ENCODE measurements around the gene TFB2M. TPM values are rescaled to one million over a fixed set of nuclear protein-coding genes. Genes with fewer than 3 reads are reported as not detected.
"Not testable (repeated sequence)": the region's sequence is repeated elsewhere in the genome, so short reads cannot be mapped to it uniquely, and the experiment has no call there.

TFB2M gene
- total RNA-seq, 1 donor from 2014 or later: 17.3 TPM

DNA sequence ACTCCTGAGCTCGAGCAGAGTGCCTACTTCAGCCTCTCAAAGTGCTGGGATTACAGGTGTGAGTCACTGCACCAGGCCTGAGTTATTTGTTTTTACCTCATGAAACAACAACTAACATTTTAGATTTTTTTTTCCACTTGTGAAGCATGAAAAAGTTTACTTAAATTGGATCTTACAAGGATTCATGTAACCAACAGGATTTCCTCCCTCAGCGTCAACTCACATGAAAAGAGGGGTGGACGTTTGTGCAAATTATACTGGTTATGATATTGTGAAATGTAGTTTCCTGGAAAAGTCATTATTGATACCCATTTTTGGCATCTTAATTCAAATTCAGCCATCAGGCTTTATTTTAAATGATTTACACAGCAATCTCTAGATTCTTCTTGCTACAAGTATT lies 6.7 kb upstream of the TFB2M start:
- Mint-ChIP-seq H3K27ac (ENCODE audit: unreplicated experiment) (no peak overlapping the region), H3K36me3 (ENCODE audit: low read depth, unreplicated experiment) (no peaks in the 10 kb centered on the region), H3K27me3 (ENCODE audit: low read depth, unreplicated experiment) (no peaks in the 10 kb centered on the region), H3K4me1 (ENCODE audit: low read depth, unreplicated experiment) (peaks cover 19% of the 10 kb centered on the region), H3K9me3 (ENCODE audit: unreplicated experiment) (no peaks in the 10 kb centered on the region), H3K4me3 (ENCODE audit: unreplicated experiment) (no peak overlapping the region)
- Histone ChIP-seq H3K27ac (ENCODE audit: low read depth, low read length) (no peak overlapping the region), H3K4me1 (ENCODE audit: insufficient read depth, low read length) (no peaks in the 10 kb centered on the region), H3K4me3 (ENCODE audit: insufficient read depth, low read depth, low read length) (no peak overlapping the region), H3K36me3 (ENCODE audit: insufficient read depth, low read length) (no peaks in the 10 kb centered on the region), H2AFZ (ENCODE audit: low read depth, low read length) (no peak overlapping the region), H3K79me2 (ENCODE audit: insufficient read depth, low read length) (peaks cover 85% of the 10 kb centered on the region), H3K9ac (ENCODE audit: low read length) (no peak overlapping the region), H4K20me1 (ENCODE audit: insufficient read depth, low read length) (no peaks in the 10 kb centered on the region), H3K9me3 (ENCODE audit: insufficient read depth, low read depth, low read length) (no peaks in the 10 kb centered on the region), H3K4me2 (ENCODE audit: low read length) (no peak overlapping the region), H3K27me3 (ENCODE audit: insufficient read depth, low read length) (no peaks in the 10 kb centered on the region)
- no peak for TF ChIP-seq CTCF (IDR thresholded peaks at IDR 0.05; ENCODE audit: insufficient read depth, low read depth, low read length)
- no peak for TF ChIP-seq EZH2 (IDR thresholded peaks at IDR 0.05; ENCODE audit: insufficient read depth, low read length)
- DNase-seq (ENCODE audit: low read depth) (no peak), FAIRE-seq (no peak)

GRCh38 chr1:246571953-246572352 lies 5.9 kb upstream of the TFB2M start:
- TF ChIP-seq EZH2 (IDR thresholded peaks at IDR 0.05; ENCODE audit: insufficient read depth, low read length) (no peak), CTCF (IDR thresholded peaks at IDR 0.05; ENCODE audit: insufficient read depth, low read depth, low read length) (no peak)
- Mint-ChIP-seq H3K4me3 (ENCODE audit: unreplicated experiment) (no peak overlapping the region), H3K4me1 (ENCODE audit: low read depth, unreplicated experiment) (peaks cover 12% of the 10 kb centered on the region), H3K27ac (ENCODE audit: unreplicated experiment) (no peak overlapping the region), H3K36me3 (ENCODE audit: low read depth, unreplicated experiment) (no peaks in the 10 kb centered on the region), H3K27me3 (ENCODE audit: low read depth, unreplicated experiment) (no peaks in the 10 kb centered on the region), H3K9me3 (ENCODE audit: unreplicated experiment) (no peaks in the 10 kb centered on the region)
- no peak overlapping the region for H3K27ac ChIP-seq (ENCODE audit: low read depth, low read length)
- H4K20me1 ChIP-seq (ENCODE audit: insufficient read depth, low read length): no peaks in the 10 kb centered on the region
- no peaks in the 10 kb centered on the region for H3K27me3 ChIP-seq (ENCODE audit: insufficient read depth, low read length)
- no peak overlapping the region for H3K4me3 ChIP-seq (ENCODE audit: insufficient read depth, low read depth, low read length)
- H2AFZ ChIP-seq (ENCODE audit: low read depth, low read length): no peak overlapping the region
- H3K9ac ChIP-seq (ENCODE audit: low read length): no peak overlapping the region
- no peaks in the 10 kb centered on the region for H3K4me1 ChIP-seq (ENCODE audit: insufficient read depth, low read length)
- no peak overlapping the region for H3K4me2 ChIP-seq (ENCODE audit: low read length)
- H3K9me3 ChIP-seq (ENCODE audit: insufficient read depth, low read depth, low read length): no peaks in the 10 kb centered on the region
- DNase-seq (ENCODE audit: low read depth) (no peak), FAIRE-seq (no peak)
- peaks cover 86% of the 10 kb centered on the region for H3K79me2 ChIP-seq (ENCODE audit: insufficient read depth, low read length)
- H3K36me3 ChIP-seq (ENCODE audit: insufficient read depth, low read length): no peaks in the 10 kb centered on the region

GRCh38 chr1:246571309-246571708 lies 5.2 kb upstream of the TFB2M start:
- not testable (repeated sequence) for H3K9ac ChIP-seq (ENCODE audit: low read length); H3K27ac ChIP-seq (ENCODE audit: low read depth, low read length); H3K36me3 Mint-ChIP-seq (ENCODE audit: low read depth, unreplicated experiment); H4K20me1 ChIP-seq (ENCODE audit: insufficient read depth, low read length); FAIRE-seq; H3K4me2 ChIP-seq (ENCODE audit: low read length); H3K27me3 Mint-ChIP-seq (ENCODE audit: low read depth, unreplicated experiment); H2AFZ ChIP-seq (ENCODE audit: low read depth, low read length); H3K4me3 ChIP-seq (ENCODE audit: insufficient read depth, low read depth, low read length); H3K36me3 ChIP-seq (ENCODE audit: insufficient read depth, low read length); H3K27ac Mint-ChIP-seq (ENCODE audit: unreplicated experiment); H3K9me3 Mint-ChIP-seq (ENCODE audit: unreplicated experiment); H3K4me1 ChIP-seq (ENCODE audit: insufficient read depth, low read length); DNase-seq (ENCODE audit: low read depth); H3K27me3 ChIP-seq (ENCODE audit: insufficient read depth, low read length); H3K9me3 ChIP-seq (ENCODE audit: insufficient read depth, low read depth, low read length); H3K4me3 Mint-ChIP-seq (ENCODE audit: unreplicated experiment)
- H3K79me2 ChIP-seq (ENCODE audit: insufficient read depth, low read length): peaks cover 87% of the 10 kb centered on the region
- H3K4me1 Mint-ChIP-seq (ENCODE audit: low read depth, unreplicated experiment): peaks cover 11% of the 10 kb centered on the region
